Neuronal stem cell (in vitro differentiated cells): ENCODE results near the gene SH3BP1.

Experiments
- DNase-seq: peaks from one replicate; pipeline ENCODE4 v3.0.0-alpha.2; 2013; ENCODE audit warnings: low spot score
- H2AFZ ChIP-seq: one replicate; pipeline ENCODE4 v1.6.1; 2013; ENCODE audit warnings: mild to moderate bottlenecking, low read length, inconsistent platforms
- H2AK5ac ChIP-seq: 2 replicates; pipeline ENCODE4 v1.6.1; 2013; ENCODE audit warnings: low read depth, mild to moderate bottlenecking, inconsistent platforms, low read length, moderate library complexity, mixed read lengths
- H2BK120ac ChIP-seq: 2 replicates; pipeline ENCODE4 v1.6.1; 2013; ENCODE audit warnings: low read depth, mild to moderate bottlenecking, inconsistent platforms, low read length, moderate library complexity, mixed read lengths
- H2BK12ac ChIP-seq: one replicate; pipeline ENCODE4 v1.6.1; 2013; ENCODE audit warnings: low read length, inconsistent platforms
- H2BK15ac ChIP-seq: 2 replicates; pipeline ENCODE4 v1.6.1; 2013; ENCODE audit warnings: mild to moderate bottlenecking, low read length, inconsistent platforms, mixed read lengths
- H2BK5ac ChIP-seq: one replicate; pipeline ENCODE4 v1.6.1; 2013; ENCODE audit warnings: inconsistent platforms, mild to moderate bottlenecking, low read length, moderate library complexity
- H3K14ac ChIP-seq: one replicate; pipeline ENCODE4 v1.6.1; 2013; ENCODE audit warnings: low read length, inconsistent platforms
- H3K18ac ChIP-seq: 2 replicates; pipeline ENCODE4 v1.6.1; 2013; ENCODE audit warnings: low read length, inconsistent platforms
- H3K23ac ChIP-seq: 2 replicates; pipeline ENCODE4 v1.6.1; 2013; ENCODE audit warnings: low read depth, mild to moderate bottlenecking, mixed read lengths, low read length, inconsistent platforms; ENCODE audit not compliant: poor library complexity
- H3K27ac ChIP-seq: replicated peaks from 3 replicates; pipeline ENCODE4 v1.5.1; 2013; ENCODE audit warnings: low read length, inconsistent platforms
- H3K27me3 ChIP-seq, 3 experiments: 2 replicates each; pipeline ENCODE4 v1.6.1; 2013; ENCODE audit warnings: low read length in 3 of 3, mild to moderate bottlenecking in 2 of 3, inconsistent platforms in 1 of 3, low read depth in 1 of 3, mixed read lengths in 1 of 3, moderate library complexity in 1 of 3; ENCODE audit not compliant: control insufficient read depth in 3 of 3, insufficient read depth in 3 of 3
- H3K36me3 ChIP-seq, 2 donors: replicated peaks in 1 of 2; 2 replicates each; pipeline ENCODE4 v1.6.1; 2013; ENCODE audit warnings: low read length in 2 of 2; ENCODE audit not compliant: control insufficient read depth in 2 of 2, insufficient read depth in 2 of 2
- H3K4ac ChIP-seq: 2 replicates; pipeline ENCODE4 v1.6.1; 2013; ENCODE audit warnings: inconsistent platforms, mild to moderate bottlenecking, low read length, moderate library complexity
- H3K4me1 ChIP-seq, 2 donors: 1 replicate in 1 of 2; 2 replicates in 1 of 2; pipeline ENCODE4 v1.6.1; 2013; ENCODE audit warnings: low read length in 2 of 2, low read depth in 1 of 2; ENCODE audit not compliant: control insufficient read depth in 2 of 2, insufficient read depth in 1 of 2
- H3K4me2 ChIP-seq: one replicate; pipeline ENCODE4 v1.6.1; 2013; ENCODE audit warnings: mild to moderate bottlenecking, low read length, inconsistent platforms; ENCODE audit not compliant: insufficient read depth, poor library complexity, severe bottlenecking
- H3K4me3 ChIP-seq, 2 donors: 2 replicates each; pipeline ENCODE4 v1.5.1; 2013; ENCODE audit warnings: low read length in 2 of 2, mild to moderate bottlenecking in 2 of 2, inconsistent platforms in 1 of 2, moderate library complexity in 1 of 2
- H3K79me1 ChIP-seq: one replicate; pipeline ENCODE4 v1.6.1; 2013; ENCODE audit warnings: low read depth, mild to moderate bottlenecking, inconsistent platforms, low read length, moderate library complexity
- H3K9ac ChIP-seq: one replicate; pipeline ENCODE4 v1.6.1; 2013; ENCODE audit warnings: mild to moderate bottlenecking, low read depth, low read length, inconsistent platforms; ENCODE audit not compliant: poor library complexity
- H3K9me3 ChIP-seq, 2 donors: replicated peaks in 1 of 2; 2 replicates each; pipeline versions ENCODE3 to v1.6.1; 2013; ENCODE audit warnings: low read length in 2 of 2, mild to moderate bottlenecking in 2 of 2, inconsistent platforms in 1 of 2, low read depth in 1 of 2, mixed read lengths in 1 of 2, moderate library complexity in 1 of 2; ENCODE audit not compliant: control insufficient read depth in 2 of 2, insufficient read depth in 1 of 2
- H4K8ac ChIP-seq: one replicate; pipeline ENCODE4 v1.6.1; 2013; ENCODE audit warnings: low read depth, mild to moderate bottlenecking, inconsistent platforms, low read length, moderate library complexity
- H4K91ac ChIP-seq: one replicate; pipeline ENCODE4 v1.6.1; 2013; ENCODE audit warnings: low read length, low read depth, mild to moderate bottlenecking, inconsistent platforms; ENCODE audit not compliant: poor library complexity
- WGBS, 2 donors: extraction: QIAGEN DNeasy Blood & Tissue Kit; methylation state at CpG; one replicate each; pipeline ENCODE4 v1.1.7; 2013; ENCODE audit warnings: missing lambda C conversion rate in 2 of 2, mixed read lengths in 1 of 2; ENCODE audit not compliant: insufficient read length in 2 of 2, insufficient replicate concordance in 1 of 2; ENCODE audit errors: extremely low coverage in 2 of 2; 5-methylcytosine and 5-hydroxymethylcytosine counted together

SH3BP1 gene

DNA sequence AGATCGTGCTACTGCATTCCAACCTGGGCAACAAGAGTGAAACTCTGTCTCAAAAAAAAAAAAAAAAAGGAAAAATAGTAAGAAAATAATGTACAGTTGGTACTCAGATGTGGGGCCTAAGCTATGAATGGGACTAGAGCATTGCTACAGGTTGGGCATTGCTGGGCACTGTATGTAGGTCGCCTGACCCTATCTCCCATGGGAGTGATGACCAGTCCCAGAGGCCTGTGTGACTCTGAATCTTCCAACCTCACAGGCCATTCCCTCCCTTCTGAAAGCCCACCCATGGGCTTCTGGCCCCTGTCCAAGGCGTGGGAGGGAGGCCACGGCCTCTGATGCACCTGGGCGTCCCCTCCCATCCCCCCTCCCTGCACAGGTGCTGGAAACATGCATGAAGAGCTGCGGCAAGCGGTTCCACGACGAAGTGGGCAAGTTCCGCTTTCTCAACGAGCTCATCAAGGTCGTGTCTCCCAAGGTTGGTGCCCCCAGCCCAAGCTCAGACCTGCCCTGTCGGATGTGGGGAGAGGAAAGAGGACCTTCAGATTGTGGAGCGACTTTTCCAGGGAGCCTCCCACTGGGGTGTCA is 21.3 kb upstream of the SH3BP1 start:
- no peaks in the 10 kb centered on the region for H3K9me3 ChIP-seq
- H3K4me1 ChIP-seq, result peaks cover 0 to 3% of the 10 kb centered on the region in 2 donors
- H3K36me3 ChIP-seq, result peaks cover 34 to 82% of the 10 kb centered on the region in 2 donors
- H2BK5ac ChIP-seq, result no peak overlapping the region
- H2BK12ac ChIP-seq, result no peak overlapping the region
- H3K18ac ChIP-seq, result no peak overlapping the region
- DNase-seq, result no peak
- no peak overlapping the region for H3K9ac ChIP-seq
- H2AFZ ChIP-seq, result no peak overlapping the region
- H3K27ac ChIP-seq, result no peak overlapping the region
- no peak overlapping the region for H3K4me2 ChIP-seq
- WGBS, 2 donors, result no CpG with 5 or more reads among the region's 14 CpGs
- H4K8ac ChIP-seq, result no peak overlapping the region
- H3K27me3 ChIP-seq, result no peaks in the 10 kb centered on the region
- no peak overlapping the region for H3K23ac ChIP-seq
- H3K14ac ChIP-seq, result no peak overlapping the region
- H3K4ac ChIP-seq, result no peak overlapping the region
- no peaks in the 10 kb centered on the region for H3K79me1 ChIP-seq
- no peak overlapping the region for H4K91ac ChIP-seq
- no peak overlapping the region for H2BK120ac ChIP-seq
- H3K4me3 ChIP-seq, result no peak overlapping the region
- H2BK15ac ChIP-seq, result no peak overlapping the region
- H2AK5ac ChIP-seq, result no peak overlapping the region

DNA sequence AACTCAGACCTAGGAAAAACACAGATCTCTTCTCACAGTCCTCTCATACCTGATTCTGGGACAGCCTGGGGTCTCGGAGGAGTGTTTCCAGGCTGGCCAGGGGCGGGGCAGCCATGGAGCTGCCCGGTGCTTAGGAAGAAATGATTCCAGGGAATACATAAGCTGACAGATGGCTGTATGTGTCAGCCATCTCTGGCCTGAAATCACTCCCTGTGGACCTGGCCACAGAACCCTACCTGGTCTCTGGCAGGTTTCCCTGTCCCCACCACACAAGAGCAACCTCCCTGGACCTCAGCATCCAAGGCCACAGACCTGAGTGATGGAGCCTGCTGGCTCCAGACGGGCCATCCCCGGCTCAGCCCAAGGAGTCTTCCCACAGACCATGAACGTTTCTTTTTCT is 20.8 kb upstream of the SH3BP1 start:
- no peak overlapping the region for H3K4me3 ChIP-seq
- peaks cover 35 to 83% of the 10 kb centered on the region in 2 donors for H3K36me3 ChIP-seq
- H3K4me1 ChIP-seq, result peaks cover 2 to 4% of the 10 kb centered on the region in 2 donors
- H4K91ac ChIP-seq, result no peak overlapping the region
- H4K8ac ChIP-seq, result no peak overlapping the region
- H3K4ac ChIP-seq, result no peak overlapping the region
- no peak for DNase-seq
- no peak overlapping the region for H2BK5ac ChIP-seq
- no peak overlapping the region for H2BK12ac ChIP-seq
- H3K27me3 ChIP-seq, result no peaks in the 10 kb centered on the region
- H3K9ac ChIP-seq, result no peak overlapping the region
- H3K27ac ChIP-seq, result no peak overlapping the region
- H3K23ac ChIP-seq, result no peak overlapping the region
- no peak overlapping the region for H3K18ac ChIP-seq
- H2BK120ac ChIP-seq, result no peak overlapping the region
- no CpG with 5 or more reads among the region's 6 CpGs for WGBS, 2 donors
- H3K79me1 ChIP-seq, result no peaks in the 10 kb centered on the region
- H3K14ac ChIP-seq, result no peak overlapping the region
- H3K9me3 ChIP-seq, result no peaks in the 10 kb centered on the region
- no peak overlapping the region for H2AFZ ChIP-seq
- H2BK15ac ChIP-seq, result no peak overlapping the region
- H3K4me2 ChIP-seq, result no peak overlapping the region
- H2AK5ac ChIP-seq, result no peak overlapping the region

DNA sequence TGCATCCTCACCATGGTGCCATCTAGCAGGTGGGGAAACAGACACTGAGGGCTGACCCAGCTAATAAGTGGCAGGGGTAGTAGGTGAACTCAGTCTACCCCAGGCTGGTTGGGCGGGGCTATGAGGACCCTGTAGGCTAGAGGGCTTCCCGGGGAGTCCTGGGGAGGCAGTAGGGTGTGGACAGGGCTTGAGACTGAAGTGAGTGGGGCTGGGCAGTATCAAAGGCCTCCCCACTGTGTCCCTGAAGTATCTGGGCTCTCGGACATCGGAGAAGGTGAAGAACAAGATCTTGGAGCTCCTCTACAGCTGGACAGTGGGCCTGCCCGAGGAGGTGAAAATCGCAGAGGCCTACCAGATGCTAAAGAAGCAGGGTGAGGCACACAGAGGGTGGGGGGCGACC is 19.5 kb upstream of the SH3BP1 start:
- Histone ChIP-seq H3K4me2 (no peak overlapping the region), H2BK15ac (no peak overlapping the region), H4K91ac (no peak overlapping the region), H3K27me3 (no peaks in the 10 kb centered on the region), H4K8ac (no peak overlapping the region), H2BK5ac (no peak overlapping the region), H2BK120ac (no peak overlapping the region), H3K4ac (no peak overlapping the region), H3K9me3 (no peaks in the 10 kb centered on the region), H2AK5ac (no peak overlapping the region), H3K79me1 (no peaks in the 10 kb centered on the region), H3K27ac (no peak overlapping the region), H3K4me1 (peaks cover 5 to 7% of the 10 kb centered on the region in 2 donors), H3K14ac (no peak overlapping the region), H2BK12ac (no peak overlapping the region), H3K36me3 (peaks cover 40 to 85% of the 10 kb centered on the region in 2 donors), H3K4me3 (no peak overlapping the region), H3K18ac (no peak overlapping the region), H3K9ac (peak overlapping the region; percentile 22), H3K23ac (no peak overlapping the region), H2AFZ (no peak overlapping the region)
- WGBS, 2 donors, result no CpG with 5 or more reads among the region's 7 CpGs
- DNase-seq, result no peak

DNA sequence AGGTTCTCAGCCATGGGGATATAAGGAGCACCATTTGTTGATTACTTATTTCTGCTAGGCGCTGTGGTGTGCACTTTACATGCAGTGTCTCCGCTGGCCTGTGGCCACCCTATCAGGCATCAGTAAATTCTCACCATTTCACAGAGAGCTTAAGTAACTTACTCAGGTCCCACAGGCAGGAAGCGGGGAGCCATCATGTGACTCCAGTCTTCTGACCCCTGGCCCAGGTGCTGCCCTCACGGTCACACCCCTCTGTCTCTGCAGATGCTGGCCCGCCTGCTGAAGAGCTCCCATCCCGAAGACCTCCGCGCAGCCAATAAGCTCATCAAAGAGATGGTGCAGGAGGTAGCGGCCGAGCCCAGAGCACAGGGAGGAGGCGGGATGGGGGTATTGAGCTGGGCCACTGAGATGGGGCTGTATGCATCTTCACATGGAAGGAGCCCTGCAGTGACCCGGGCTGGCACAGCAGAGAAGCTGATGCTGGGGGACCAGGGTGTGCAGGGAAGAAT is 18.1 kb upstream of the SH3BP1 start:
- peak overlapping the region in 1 of 2 donors; percentile 11 for H3K4me3 ChIP-seq
- no CpG with 5 or more reads among the region's 12 CpGs for WGBS, 2 donors

More for the DNA sequence above, 18.1 kb upstream of the SH3BP1 start:
- Histone ChIP-seq H2BK120ac (no peak overlapping the region), H3K9ac (peak overlapping the region; percentile 44), H2BK12ac (no peak overlapping the region), H2AFZ (no peak overlapping the region), H3K4me2 (no peak overlapping the region), H3K4ac (no peak overlapping the region), H3K36me3 (peaks cover 42 to 94% of the 10 kb centered on the region in 2 donors), H3K23ac (no peak overlapping the region), H3K18ac (no peak overlapping the region), H3K27me3 (no peaks in the 10 kb centered on the region), H3K4me1 (peaks cover 5 to 7% of the 10 kb centered on the region in 2 donors), H3K9me3 (no peaks in the 10 kb centered on the region), H4K8ac (no peak overlapping the region), H3K14ac (peak overlapping the region; percentile 21), H3K27ac (no peak overlapping the region), H4K91ac (no peak overlapping the region), H2BK5ac (no peak overlapping the region), H2BK15ac (no peak overlapping the region), H3K79me1 (no peaks in the 10 kb centered on the region), H2AK5ac (no peak overlapping the region)
- no peak for DNase-seq
